Measurements from ENCODE around the gene HMX1.

DNA sequence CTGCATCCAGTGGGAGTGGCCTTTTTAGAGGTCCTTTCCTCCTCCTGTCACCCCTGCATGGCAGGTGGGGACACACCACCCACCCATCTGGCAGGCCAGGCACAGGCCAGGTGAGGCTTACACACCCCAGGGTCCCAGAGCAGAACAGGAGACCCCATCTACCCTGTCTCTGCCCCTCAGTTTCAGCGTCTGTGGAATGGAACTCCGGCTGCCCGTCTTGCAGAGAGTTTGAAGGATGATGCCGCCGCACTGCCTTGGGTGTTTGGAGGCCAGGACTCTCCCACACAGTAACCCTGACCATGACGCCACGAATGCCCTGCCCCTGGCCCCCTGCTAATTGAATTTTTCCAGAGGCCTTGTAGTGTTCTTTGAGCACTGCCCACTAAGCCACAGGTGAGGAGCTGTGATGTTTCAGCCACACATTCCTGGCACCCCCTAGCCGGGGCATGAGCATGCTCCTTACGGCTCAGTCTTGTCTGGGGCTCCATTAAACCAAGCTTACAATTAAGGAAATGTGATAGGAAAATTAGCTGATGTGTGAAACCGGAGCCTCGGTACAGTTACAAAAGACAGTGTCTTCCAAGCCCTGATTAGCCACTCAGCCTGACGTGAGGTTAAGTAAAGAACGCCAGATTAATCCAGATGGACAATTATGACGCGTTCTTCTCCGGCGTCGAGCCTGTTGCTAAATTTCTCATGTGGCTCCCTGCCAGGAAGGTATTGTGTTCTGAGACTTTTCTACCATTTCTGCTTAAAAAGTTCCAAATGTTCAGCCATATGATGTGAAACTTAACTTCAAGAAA, 39.3 kb downstream of the HMX1 start:
- TF ChIP-seq POLR2A (IDR thresholded peaks at IDR 0.05), result no peak
- TF ChIP-seq, protein P1, sequence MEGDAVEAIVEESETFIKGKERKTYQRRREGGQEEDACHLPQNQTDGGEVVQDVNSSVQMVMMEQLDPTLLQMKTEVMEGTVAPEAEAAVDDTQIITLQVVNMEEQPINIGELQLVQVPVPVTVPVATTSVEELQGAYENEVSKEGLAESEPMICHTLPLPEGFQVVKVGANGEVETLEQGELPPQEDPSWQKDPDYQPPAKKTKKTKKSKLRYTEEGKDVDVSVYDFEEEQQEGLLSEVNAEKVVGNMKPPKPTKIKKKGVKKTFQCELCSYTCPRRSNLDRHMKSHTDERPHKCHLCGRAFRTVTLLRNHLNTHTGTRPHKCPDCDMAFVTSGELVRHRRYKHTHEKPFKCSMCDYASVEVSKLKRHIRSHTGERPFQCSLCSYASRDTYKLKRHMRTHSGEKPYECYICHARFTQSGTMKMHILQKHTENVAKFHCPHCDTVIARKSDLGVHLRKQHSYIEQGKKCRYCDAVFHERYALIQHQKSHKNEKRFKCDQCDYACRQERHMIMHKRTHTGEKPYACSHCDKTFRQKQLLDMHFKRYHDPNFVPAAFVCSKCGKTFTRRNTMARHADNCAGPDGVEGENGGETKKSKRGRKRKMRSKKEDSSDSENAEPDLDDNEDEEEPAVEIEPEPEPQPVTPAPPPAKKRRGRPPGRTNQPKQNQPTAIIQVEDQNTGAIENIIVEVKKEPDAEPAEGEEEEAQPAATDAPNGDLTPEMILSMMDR (IDR thresholded peaks at IDR 0.05), result no peak
